Measurements from ENCODE around the gene TENT5C. TPM values are rescaled to one million over a fixed set of nuclear protein-coding genes. Genes with fewer than 3 reads are reported as not detected.

The TENT5C gene
- total and polyA plus RNA-seq, 2 of the 8 experiments (the other 6 are each of a cell fraction or from before 2014, with no cell fraction given), result 0.38 to 0.99 TPM

DNA sequence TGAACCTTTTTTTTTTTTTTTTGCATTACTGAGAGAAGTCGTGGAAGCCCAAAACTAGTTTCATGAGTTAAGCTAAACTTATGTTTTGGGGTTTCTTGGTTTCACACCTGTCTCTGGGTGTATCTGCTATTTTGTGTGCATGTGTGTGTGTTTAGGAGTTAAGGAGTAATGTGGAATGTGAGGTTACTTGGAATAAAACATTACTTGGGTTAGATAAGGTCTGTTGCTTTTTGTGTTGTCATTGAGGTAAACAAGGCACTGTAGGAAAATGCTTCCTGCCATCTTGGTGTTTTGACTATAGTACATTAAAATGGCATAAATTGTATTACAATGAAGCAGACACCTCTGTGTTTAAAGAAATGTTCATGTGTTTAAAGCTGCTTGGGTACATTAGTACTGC is 2.9 kb downstream of the TENT5C start (continued):
- TF ChIP-seq, protein P1, sequence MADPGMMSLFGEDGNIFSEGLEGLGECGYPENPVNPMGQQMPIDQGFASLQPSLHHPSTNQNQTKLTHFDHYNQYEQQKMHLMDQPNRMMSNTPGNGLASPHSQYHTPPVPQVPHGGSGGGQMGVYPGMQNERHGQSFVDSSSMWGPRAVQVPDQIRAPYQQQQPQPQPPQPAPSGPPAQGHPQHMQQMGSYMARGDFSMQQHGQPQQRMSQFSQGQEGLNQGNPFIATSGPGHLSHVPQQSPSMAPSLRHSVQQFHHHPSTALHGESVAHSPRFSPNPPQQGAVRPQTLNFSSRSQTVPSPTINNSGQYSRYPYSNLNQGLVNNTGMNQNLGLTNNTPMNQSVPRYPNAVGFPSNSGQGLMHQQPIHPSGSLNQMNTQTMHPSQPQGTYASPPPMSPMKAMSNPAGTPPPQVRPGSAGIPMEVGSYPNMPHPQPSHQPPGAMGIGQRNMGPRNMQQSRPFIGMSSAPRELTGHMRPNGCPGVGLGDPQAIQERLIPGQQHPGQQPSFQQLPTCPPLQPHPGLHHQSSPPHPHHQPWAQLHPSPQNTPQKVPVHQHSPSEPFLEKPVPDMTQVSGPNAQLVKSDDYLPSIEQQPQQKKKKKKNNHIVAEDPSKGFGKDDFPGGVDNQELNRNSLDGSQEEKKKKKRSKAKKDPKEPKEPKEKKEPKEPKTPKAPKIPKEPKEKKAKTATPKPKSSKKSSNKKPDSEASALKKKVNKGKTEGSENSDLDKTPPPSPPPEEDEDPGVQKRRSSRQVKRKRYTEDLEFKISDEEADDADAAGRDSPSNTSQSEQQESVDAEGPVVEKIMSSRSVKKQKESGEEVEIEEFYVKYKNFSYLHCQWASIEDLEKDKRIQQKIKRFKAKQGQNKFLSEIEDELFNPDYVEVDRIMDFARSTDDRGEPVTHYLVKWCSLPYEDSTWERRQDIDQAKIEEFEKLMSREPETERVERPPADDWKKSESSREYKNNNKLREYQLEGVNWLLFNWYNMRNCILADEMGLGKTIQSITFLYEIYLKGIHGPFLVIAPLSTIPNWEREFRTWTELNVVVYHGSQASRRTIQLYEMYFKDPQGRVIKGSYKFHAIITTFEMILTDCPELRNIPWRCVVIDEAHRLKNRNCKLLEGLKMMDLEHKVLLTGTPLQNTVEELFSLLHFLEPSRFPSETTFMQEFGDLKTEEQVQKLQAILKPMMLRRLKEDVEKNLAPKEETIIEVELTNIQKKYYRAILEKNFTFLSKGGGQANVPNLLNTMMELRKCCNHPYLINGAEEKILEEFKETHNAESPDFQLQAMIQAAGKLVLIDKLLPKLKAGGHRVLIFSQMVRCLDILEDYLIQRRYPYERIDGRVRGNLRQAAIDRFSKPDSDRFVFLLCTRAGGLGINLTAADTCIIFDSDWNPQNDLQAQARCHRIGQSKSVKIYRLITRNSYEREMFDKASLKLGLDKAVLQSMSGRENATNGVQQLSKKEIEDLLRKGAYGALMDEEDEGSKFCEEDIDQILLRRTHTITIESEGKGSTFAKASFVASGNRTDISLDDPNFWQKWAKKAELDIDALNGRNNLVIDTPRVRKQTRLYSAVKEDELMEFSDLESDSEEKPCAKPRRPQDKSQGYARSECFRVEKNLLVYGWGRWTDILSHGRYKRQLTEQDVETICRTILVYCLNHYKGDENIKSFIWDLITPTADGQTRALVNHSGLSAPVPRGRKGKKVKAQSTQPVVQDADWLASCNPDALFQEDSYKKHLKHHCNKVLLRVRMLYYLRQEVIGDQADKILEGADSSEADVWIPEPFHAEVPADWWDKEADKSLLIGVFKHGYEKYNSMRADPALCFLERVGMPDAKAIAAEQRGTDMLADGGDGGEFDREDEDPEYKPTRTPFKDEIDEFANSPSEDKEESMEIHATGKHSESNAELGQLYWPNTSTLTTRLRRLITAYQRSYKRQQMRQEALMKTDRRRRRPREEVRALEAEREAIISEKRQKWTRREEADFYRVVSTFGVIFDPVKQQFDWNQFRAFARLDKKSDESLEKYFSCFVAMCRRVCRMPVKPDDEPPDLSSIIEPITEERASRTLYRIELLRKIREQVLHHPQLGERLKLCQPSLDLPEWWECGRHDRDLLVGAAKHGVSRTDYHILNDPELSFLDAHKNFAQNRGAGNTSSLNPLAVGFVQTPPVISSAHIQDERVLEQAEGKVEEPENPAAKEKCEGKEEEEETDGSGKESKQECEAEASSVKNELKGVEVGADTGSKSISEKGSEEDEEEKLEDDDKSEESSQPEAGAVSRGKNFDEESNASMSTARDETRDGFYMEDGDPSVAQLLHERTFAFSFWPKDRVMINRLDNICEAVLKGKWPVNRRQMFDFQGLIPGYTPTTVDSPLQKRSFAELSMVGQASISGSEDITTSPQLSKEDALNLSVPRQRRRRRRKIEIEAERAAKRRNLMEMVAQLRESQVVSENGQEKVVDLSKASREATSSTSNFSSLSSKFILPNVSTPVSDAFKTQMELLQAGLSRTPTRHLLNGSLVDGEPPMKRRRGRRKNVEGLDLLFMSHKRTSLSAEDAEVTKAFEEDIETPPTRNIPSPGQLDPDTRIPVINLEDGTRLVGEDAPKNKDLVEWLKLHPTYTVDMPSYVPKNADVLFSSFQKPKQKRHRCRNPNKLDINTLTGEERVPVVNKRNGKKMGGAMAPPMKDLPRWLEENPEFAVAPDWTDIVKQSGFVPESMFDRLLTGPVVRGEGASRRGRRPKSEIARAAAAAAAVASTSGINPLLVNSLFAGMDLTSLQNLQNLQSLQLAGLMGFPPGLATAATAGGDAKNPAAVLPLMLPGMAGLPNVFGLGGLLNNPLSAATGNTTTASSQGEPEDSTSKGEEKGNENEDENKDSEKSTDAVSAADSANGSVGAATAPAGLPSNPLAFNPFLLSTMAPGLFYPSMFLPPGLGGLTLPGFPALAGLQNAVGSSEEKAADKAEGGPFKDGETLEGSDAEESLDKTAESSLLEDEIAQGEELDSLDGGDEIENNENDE (IDR thresholded peaks at IDR 0.05; ENCODE audit: insufficient replicate concordance, low read length), result no peak
- TF ChIP-seq CHD1 (IDR thresholded peaks at IDR 0.05; ENCODE audit: low read depth, low read length) (no peak), SUZ12 (IDR thresholded peaks at IDR 0.05; ENCODE audit: low read length) (no peak), SIN3A (conservative IDR thresholded peaks at IDR 0.05 in 1 of 2, IDR thresholded peaks at IDR 0.05 in 1 of 2; ENCODE audit: low read depth in 1 of 2, low read length in 2 of 2) (no peak), ZNF274 (IDR thresholded peaks at IDR 0.05; ENCODE audit: borderline replicate concordance, extremely low read depth, low read length) (no peak), TAF1 (IDR thresholded peaks at IDR 0.05; ENCODE audit: low read depth, low read length) (no peak), TCF12 (IDR thresholded peaks at IDR 0.05; ENCODE audit: low read depth, low read length) (no peak), CREB1 (IDR thresholded peaks at IDR 0.05) (no peak), TEAD4 (IDR thresholded peaks at IDR 0.05; ENCODE audit: low read depth, low read length) (no peak), TBP (IDR thresholded peaks at IDR 0.05; ENCODE audit: low read depth, low read length) (no peak)
- TF ChIP-seq, protein P2, sequence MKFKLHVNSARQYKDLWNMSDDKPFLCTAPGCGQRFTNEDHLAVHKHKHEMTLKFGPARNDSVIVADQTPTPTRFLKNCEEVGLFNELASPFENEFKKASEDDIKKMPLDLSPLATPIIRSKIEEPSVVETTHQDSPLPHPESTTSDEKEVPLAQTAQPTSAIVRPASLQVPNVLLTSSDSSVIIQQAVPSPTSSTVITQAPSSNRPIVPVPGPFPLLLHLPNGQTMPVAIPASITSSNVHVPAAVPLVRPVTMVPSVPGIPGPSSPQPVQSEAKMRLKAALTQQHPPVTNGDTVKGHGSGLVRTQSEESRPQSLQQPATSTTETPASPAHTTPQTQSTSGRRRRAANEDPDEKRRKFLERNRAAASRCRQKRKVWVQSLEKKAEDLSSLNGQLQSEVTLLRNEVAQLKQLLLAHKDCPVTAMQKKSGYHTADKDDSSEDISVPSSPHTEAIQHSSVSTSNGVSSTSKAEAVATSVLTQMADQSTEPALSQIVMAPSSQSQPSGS (IDR thresholded peaks at IDR 0.05; ENCODE audit: low read length), result no peak
